ENCODE measurements around the gene ECPAS.

ECPAS gene

DNA sequence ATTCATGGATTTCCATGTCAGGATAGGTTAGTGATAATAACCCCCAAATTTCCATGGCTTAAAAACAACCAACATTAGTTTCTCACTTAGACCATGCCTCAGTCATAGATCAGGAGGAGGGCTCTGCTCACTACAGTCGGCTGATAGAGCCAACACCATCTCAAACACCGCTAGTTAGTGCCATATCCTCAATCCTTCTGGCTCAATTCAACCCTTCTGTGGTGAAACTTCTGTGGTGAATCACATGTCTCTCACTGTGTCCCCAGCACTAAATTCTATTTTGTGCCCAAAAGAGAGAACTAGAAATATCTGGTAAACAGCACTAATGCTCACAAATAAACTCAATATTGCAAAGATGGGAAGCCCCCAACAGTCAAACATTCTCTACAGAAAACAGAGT, 21.1 kb downstream of the ECPAS start:
- no peak overlapping the region for H3K4me3 ChIP-seq (ENCODE audit: low read depth in 1 of 2, low read length in 1 of 2)
- H3K4me1 ChIP-seq (ENCODE audit: control insufficient read depth in 1 of 2, insufficient read depth in 1 of 2, low read depth in 1 of 2, low read length in 1 of 2): peaks cover 0 to 9% of the 10 kb centered on the region in 2 experiments
- no peaks in the 10 kb centered on the region for H3K9me3 ChIP-seq
- no peaks in the 10 kb centered on the region for H3K27me3 ChIP-seq
- no peak for TF ChIP-seq CTCF (IDR thresholded peaks at IDR 0.05)
- H3K36me3 ChIP-seq: no peaks in the 10 kb centered on the region
- no peak overlapping the region for H3K27ac ChIP-seq

GRCh38 chr9:111458139-111459009, 25.8 kb downstream of the ECPAS start:
- Histone ChIP-seq H3K27ac (no peak overlapping the region), H3K4me3 (ENCODE audit: low read depth in 1 of 2, low read length in 1 of 2) (no peak overlapping the region), H3K27me3 (no peaks in the 10 kb centered on the region), H3K4me1 (ENCODE audit: control insufficient read depth in 1 of 2, insufficient read depth in 1 of 2, low read depth in 1 of 2, low read length in 1 of 2) (peaks cover 0 to 8% of the 10 kb centered on the region in 2 experiments), H3K9me3 (no peaks in the 10 kb centered on the region), H3K36me3 (no peaks in the 10 kb centered on the region)
- no peak for TF ChIP-seq CTCF (IDR thresholded peaks at IDR 0.05)

- H3K9me3 ChIP-seq: no peaks in the 10 kb centered on the region
- H3K4me1 ChIP-seq (ENCODE audit: control insufficient read depth in 1 of 2, insufficient read depth in 1 of 2, low read depth in 1 of 2, low read length in 1 of 2): no peaks in the 10 kb centered on the region
- no peaks in the 10 kb centered on the region for H3K27me3 ChIP-seq
- H3K36me3 ChIP-seq: no peaks in the 10 kb centered on the region
- no peak for TF ChIP-seq CTCF (IDR thresholded peaks at IDR 0.05)
- H3K4me3 ChIP-seq (ENCODE audit: low read depth in 1 of 2, low read length in 1 of 2): no peak overlapping the region
- H3K27ac ChIP-seq: no peak overlapping the region
These were observed 27.7 kb downstream of the ECPAS start for GRCh38 chr9:111456529-111456928.

DNA sequence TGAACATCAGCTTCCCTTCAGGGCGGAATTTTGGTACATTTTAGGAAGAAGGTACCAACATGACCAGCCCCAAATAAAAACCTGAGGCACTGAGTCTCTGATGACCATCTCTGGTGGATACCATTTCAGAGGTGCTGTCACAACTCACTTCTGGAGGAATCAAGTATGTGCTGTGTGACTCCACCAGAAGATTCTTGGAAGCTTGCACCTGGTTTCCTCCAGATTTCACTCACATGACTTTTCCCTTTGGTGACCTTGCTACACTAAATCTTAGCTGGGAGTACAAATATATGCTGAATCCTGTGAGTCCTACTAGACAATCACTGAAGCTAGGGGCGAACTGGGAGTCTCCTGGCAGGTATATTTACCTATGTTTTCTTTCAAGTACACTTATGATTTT, 28.5 kb downstream of the ECPAS start:
- H3K27ac ChIP-seq: no peak overlapping the region
- H3K36me3 ChIP-seq: peaks cover 1% of the 10 kb centered on the region
- no peak overlapping the region for H3K4me3 ChIP-seq (ENCODE audit: low read depth in 1 of 2, low read length in 1 of 2)
- no peaks in the 10 kb centered on the region for H3K9me3 ChIP-seq
- H3K27me3 ChIP-seq: no peaks in the 10 kb centered on the region
- H3K4me1 ChIP-seq (ENCODE audit: control insufficient read depth in 1 of 2, insufficient read depth in 1 of 2, low read depth in 1 of 2, low read length in 1 of 2): no peaks in the 10 kb centered on the region
- no peak for TF ChIP-seq CTCF (IDR thresholded peaks at IDR 0.05)

DNA sequence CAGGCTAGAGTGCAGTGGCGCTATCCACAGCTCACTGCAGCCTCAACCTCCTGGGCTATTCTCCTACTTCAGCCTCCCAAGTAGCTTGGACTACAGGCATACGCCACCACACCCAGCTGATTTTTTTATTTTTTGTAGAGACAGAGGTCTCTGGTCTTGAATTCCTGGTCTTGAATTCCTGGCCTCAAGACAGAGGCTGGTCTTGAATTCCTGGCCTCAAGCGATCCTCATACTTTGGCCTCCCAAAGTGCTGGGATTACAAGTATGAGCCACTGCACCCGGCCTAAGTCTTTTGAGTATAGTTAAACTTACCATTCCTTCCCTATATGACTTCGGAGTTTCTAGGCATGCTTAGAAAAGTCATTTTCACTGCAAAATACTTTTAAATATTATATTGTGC, 29.4 kb downstream of the ECPAS start:
- no peak overlapping the region for H3K27ac ChIP-seq
- H3K9me3 ChIP-seq: no peaks in the 10 kb centered on the region
- no peak for TF ChIP-seq CTCF (IDR thresholded peaks at IDR 0.05)
- H3K27me3 ChIP-seq: no peaks in the 10 kb centered on the region
- no peaks in the 10 kb centered on the region for H3K4me1 ChIP-seq (ENCODE audit: control insufficient read depth in 1 of 2, insufficient read depth in 1 of 2, low read depth in 1 of 2, low read length in 1 of 2)
- peaks cover 10% of the 10 kb centered on the region for H3K36me3 ChIP-seq
- H3K4me3 ChIP-seq (ENCODE audit: low read depth in 1 of 2, low read length in 1 of 2): no peak overlapping the region

Data from neutrophil (primary cell).